ENCODE results near the gene CCT8L2.
"Not testable (repeated sequence)": the region's sequence is repeated elsewhere in the genome, so short reads cannot be mapped to it uniquely, and the experiment has no call there.

The CCT8L2 gene

GRCh38 chr22:16595251-16595650 is 2.6 kb upstream of the CCT8L2 start:
- not testable (repeated sequence) for DNase-seq

- DNase-seq, result no peak
Measured at GRCh38 chr22:16594026-16594425, 1.4 kb upstream of the CCT8L2 start.

- DNase-seq, result not testable (repeated sequence)
Measured at GRCh38 chr22:16592231-16592630, 379 bp downstream of the CCT8L2 start.

- not testable (repeated sequence) for DNase-seq
Measured at GRCh38 chr22:16591136-16591535, 1.5 kb downstream of the CCT8L2 start.

GRCh38 chr22:16586991-16587390 is 5.6 kb downstream of the CCT8L2 start:
- DNase-seq, result no peak

- DNase-seq, result no peak
Measured at GRCh38 chr22:16586170-16586569, 6.4 kb downstream of the CCT8L2 start.

- DNase-seq, result not testable (repeated sequence)
Measured at GRCh38 chr22:16580872-16581271, 11.7 kb downstream of the CCT8L2 start.

GRCh38 chr22:16569240-16569834 is 23.3 kb downstream of the CCT8L2 start:
- not testable (repeated sequence) for DNase-seq

- no peak for DNase-seq
Measured at GRCh38 chr22:16568425-16568758, 24.2 kb downstream of the CCT8L2 start.

GRCh38 chr22:16567617-16568424 is 24.8 kb downstream of the CCT8L2 start:
- not testable (repeated sequence) for DNase-seq

- not testable (repeated sequence) for DNase-seq
Measured at GRCh38 chr22:16566421-16567151, 26.0 kb downstream of the CCT8L2 start.

- DNase-seq, result not testable (repeated sequence)
Measured at GRCh38 chr22:16565585-16566420, 26.8 kb downstream of the CCT8L2 start.

- not testable (repeated sequence) for DNase-seq
Measured at GRCh38 chr22:16564837-16565584, 27.6 kb downstream of the CCT8L2 start.

- no peak for DNase-seq
Measured at GRCh38 chr22:16563555-16564520, 28.8 kb downstream of the CCT8L2 start.

GRCh38 chr22:16562711-16563554 is 29.7 kb downstream of the CCT8L2 start:
- no peak for DNase-seq

- DNase-seq, result not testable (repeated sequence)
Measured at GRCh38 chr22:16561093-16561658, 31.4 kb downstream of the CCT8L2 start.

- not testable (repeated sequence) for DNase-seq
Measured at GRCh38 chr22:16560651-16561050, 32.0 kb downstream of the CCT8L2 start.

- DNase-seq, result not testable (repeated sequence)
Measured at GRCh38 chr22:16559996-16560395, 32.6 kb downstream of the CCT8L2 start.

All from activated naive CD4-positive, alpha-beta T cell (primary cell).